IMR-90 (cell line): Measurements from ENCODE around the gene PTCSC3. TPM values are rescaled to one million over a fixed set of nuclear protein-coding genes. Genes with fewer than 3 reads are reported as not detected.

Experiments
- ATAC-seq: fragments of 200-7000 bp; cut with Tn5 transposase; 2 replicates; pipeline ENCODE4 v1.9.1; 2020; ENCODE audit warnings: low read depth, mild to moderate bottlenecking, moderate library complexity
- BruUV-seq: library from RNA; stranded (reverse); fragments of 400-500 nt; replicated peaks from 2 replicates; lab custom pipeline; 2021; lab: Mats Ljungman, UMichigan
- CTCF ChIA-PET: fragments of 300-600 bp; formaldehyde crosslinking; extraction: SDS; loops from one replicate; lab custom pipeline; 2021; ENCODE audit warnings: antibody characterized with exemption; lab: Yijun Ruan, JAX
- POLR2A ChIA-PET: fragments of 300-600 bp; sonication (Branson Sonifier 250); formaldehyde crosslinking; loops from one replicate; lab custom pipeline; 2022; ENCODE audit warnings: antibody characterized with exemption; ENCODE audit not compliant: unreplicated experiment; lab: Charles Lee
- DNase-seq: peaks from one replicate; pipeline ENCODE4 v3.0.0; 2013
- H2AFZ ChIP-seq: replicated peaks from 2 replicates; pipeline ENCODE3; 2013; ENCODE audit warnings: low read length, mild to moderate bottlenecking; ENCODE audit not compliant: poor library complexity
- H2AK5ac ChIP-seq: 2 replicates; pipeline ENCODE4 v1.6.1; 2013; ENCODE audit warnings: low read depth, low read length, inconsistent platforms
- H2AK9ac ChIP-seq: replicated peaks from 2 replicates; pipeline ENCODE3; 2013; ENCODE audit warnings: mild to moderate bottlenecking, low read depth, low read length, moderate library complexity; ENCODE audit not compliant: poor library complexity
- H2BK120ac ChIP-seq: 2 replicates; pipeline ENCODE4 v1.6.1; 2013; ENCODE audit warnings: low read depth, low read length, inconsistent platforms
- H2BK15ac ChIP-seq: 3 replicates; pipeline ENCODE4 v1.6.1; 2013; ENCODE audit warnings: low read depth, low read length, inconsistent platforms
- H2BK20ac ChIP-seq: 2 replicates; pipeline ENCODE4 v1.6.1; 2013; ENCODE audit warnings: low read depth, mild to moderate bottlenecking, inconsistent platforms, low read length, moderate library complexity
- H2BK5ac ChIP-seq: 2 replicates; pipeline ENCODE4 v1.6.1; 2013; ENCODE audit warnings: mild to moderate bottlenecking, low read depth, low read length, inconsistent platforms; ENCODE audit not compliant: poor library complexity, severe bottlenecking
- H3K14ac ChIP-seq: replicated peaks from 2 replicates; pipeline ENCODE4 v1.6.1; 2013; ENCODE audit warnings: low read depth, low read length, inconsistent platforms
- H3K18ac ChIP-seq: 2 replicates; pipeline ENCODE4 v1.6.1; 2013; ENCODE audit warnings: low read depth, low read length, control low read depth
- H3K23ac ChIP-seq: 2 replicates; pipeline ENCODE4 v1.6.1; 2013; ENCODE audit warnings: low read depth, low read length, inconsistent platforms
- H3K27ac ChIP-seq: 2 replicates; pipeline ENCODE4 v1.5.1; 2013; ENCODE audit warnings: mild to moderate bottlenecking, control low read depth, low read length; ENCODE audit not compliant: insufficient read depth
- H3K27me3 ChIP-seq: 2 replicates; pipeline ENCODE4 v1.6.1; 2013; ENCODE audit warnings: low read length; ENCODE audit not compliant: control insufficient read depth, insufficient read depth
- H3K36me3 ChIP-seq: 2 replicates; pipeline ENCODE4 v1.6.1; 2013; ENCODE audit warnings: low read length, mixed read lengths; ENCODE audit not compliant: control insufficient read depth, insufficient read depth
- H3K4ac ChIP-seq: 2 replicates; pipeline ENCODE4 v1.6.1; 2013; ENCODE audit warnings: low read depth, low read length, inconsistent platforms
- H3K4me1 ChIP-seq: 2 replicates; pipeline ENCODE4 v1.6.1; 2013; ENCODE audit warnings: low read length, mixed read lengths; ENCODE audit not compliant: control insufficient read depth, insufficient read depth
- H3K4me2 ChIP-seq: 2 replicates; pipeline ENCODE4 v1.6.1; 2013; ENCODE audit warnings: low read depth, mild to moderate bottlenecking, control low read depth, low read length, moderate library complexity
- H3K4me3 ChIP-seq: 2 replicates; pipeline ENCODE4 v1.5.1; 2013; ENCODE audit warnings: low read depth, mild to moderate bottlenecking, control low read depth, low read length, moderate library complexity; ENCODE audit not compliant: insufficient read depth
- H3K56ac ChIP-seq: 2 replicates; pipeline ENCODE4 v1.6.1; 2013; ENCODE audit warnings: low read length, inconsistent platforms; ENCODE audit not compliant: insufficient read depth; ENCODE audit errors: extremely low read depth
- H3K79me1 ChIP-seq, 2 experiments: 2 replicates each; pipeline ENCODE4 v1.6.1; 2013; ENCODE audit warnings: low read length in 2 of 2, inconsistent platforms in 1 of 2, low read depth in 1 of 2
- H3K9ac ChIP-seq: 2 replicates; pipeline ENCODE4 v1.6.1; 2013; ENCODE audit warnings: low read depth, low read length, control low read depth
- H3K9me1 ChIP-seq: 2 replicates; pipeline ENCODE4 v1.6.1; 2013; ENCODE audit warnings: low read length, inconsistent platforms; ENCODE audit not compliant: insufficient read depth
- H3K9me3 ChIP-seq: 2 replicates; pipeline ENCODE4 v1.6.1; 2013; ENCODE audit warnings: low read length; ENCODE audit not compliant: control insufficient read depth, insufficient read depth
- H4K20me1 ChIP-seq: 2 replicates; pipeline ENCODE4 v1.6.1; 2013; ENCODE audit warnings: low read length, inconsistent platforms; ENCODE audit not compliant: insufficient read depth
- H4K5ac ChIP-seq: 2 replicates; pipeline ENCODE4 v1.6.1; 2013; ENCODE audit warnings: mild to moderate bottlenecking, low read depth, low read length, control low read depth
- H4K8ac ChIP-seq, 2 experiments: 2 replicates each; pipeline ENCODE4 v1.6.1; 2013; ENCODE audit warnings: low read depth in 2 of 2, low read length in 2 of 2, control low read depth in 1 of 2, inconsistent platforms in 1 of 2
- H4K91ac ChIP-seq: 2 replicates; pipeline ENCODE4 v1.6.1; 2013; ENCODE audit warnings: low read depth, low read length, inconsistent platforms; ENCODE audit not compliant: insufficient read depth
- BHLHE40 ChIP-seq: fragments of 150-350 bp; IDR thresholded peaks from 2 replicates; pipeline ENCODE4 v1.6.1; 2016; ENCODE audit warnings: mild to moderate bottlenecking, low read depth, low read length
- WGBS, 2 experiments: methylation state at CpG; one replicate each; pipeline versions ENCODE4 v1.1.5 to v1.1.7; 2013; ENCODE audit warnings: missing lambda C conversion rate in 2 of 2; ENCODE audit not compliant: insufficient read length in 1 of 2; ENCODE audit errors: extremely low coverage in 2 of 2; 5-methylcytosine and 5-hydroxymethylcytosine counted together
- dilution Hi-C: fragments of 300-500 bp; cut with HindIII; formaldehyde crosslinking; loops from one replicate; pipeline ENCODE4 v1.14.3; 2018; ENCODE audit warnings: low sequenced_read_pairs; ENCODE audit not compliant: unreplicated experiment
- in situ Hi-C: fragments of 300-500 bp; cut with MboI; formaldehyde crosslinking; loops from 3 replicates; pipeline ENCODE4 v1.14.3; 2019; ENCODE audit warnings: low sequenced_read_pairs, inconsistent platforms, mixed read lengths
- intact Hi-C: fragments of 100-400 bp; cut with micrococcal nuclease; formaldehyde crosslinking; loops from 2 replicates; pipeline ENCODE4 v1.10.0; 2022
- polyA plus RNA-seq, 3 experiments: library from polyadenylated mRNA; depleted of rRNA; stranded (reverse); fragments of >200 nt; gene quantifications; 2 replicates each; pipeline ENCODE4 v1.2.3, GENCODE V29; 2012; ENCODE audit warnings: low replicate concordance in 1 of 3
- total RNA-seq: library from RNA; depleted of rRNA; stranded (reverse); fragments of >200 nt; gene quantifications from 2 replicates; pipeline ENCODE4 v1.2.3, GENCODE V29; 2012
- TF ChIP-seq, protein P1 (sequence below): fragments of 150-350 bp; IDR thresholded peaks from 2 replicates; pipeline ENCODE4 v1.6.1; 2017; ENCODE audit warnings: mild to moderate bottlenecking, antibody characterized with exemption, low read length, low read depth

Gene PTCSC3
- total and polyA plus RNA-seq, 2 of the 4 experiments (the other 2 are of a cell fraction): not detected

DNA sequence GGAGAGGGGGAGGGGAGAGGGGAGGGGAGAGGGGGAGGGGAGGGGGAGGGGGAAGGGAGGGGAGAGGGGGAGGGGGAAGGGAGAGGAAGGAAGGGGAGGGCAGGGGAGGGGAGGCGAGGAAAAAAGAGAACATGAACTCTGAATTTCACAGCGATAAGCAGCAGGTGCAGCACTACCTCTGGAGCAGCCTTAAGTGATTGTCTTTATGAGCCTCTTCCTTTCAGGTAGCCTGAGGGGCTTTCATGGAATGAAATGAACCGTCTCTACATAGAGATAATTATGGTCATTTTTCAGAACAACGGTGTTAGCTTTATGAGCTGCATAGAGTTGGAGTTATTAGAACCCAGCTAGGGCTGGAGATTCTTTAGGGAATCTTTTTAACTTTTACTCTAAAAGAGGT lies 18.1 kb upstream of the PTCSC3 start:
- no peak overlapping the region for H2BK5ac ChIP-seq
- H3K36me3 ChIP-seq: no peaks in the 10 kb centered on the region
- no peak overlapping the region for H3K23ac ChIP-seq
- no peak overlapping the region for H3K4me2 ChIP-seq
- H3K4me1 ChIP-seq: no peaks in the 10 kb centered on the region
- H3K27ac ChIP-seq: no peak overlapping the region
- no peak overlapping the region for H2AK9ac ChIP-seq
- H2BK120ac ChIP-seq: no peak overlapping the region
- H3K14ac ChIP-seq: no peak overlapping the region
- DNase-seq: no peak
- no peak overlapping the region for H4K8ac ChIP-seq
- no peak for ATAC-seq
- H3K9me3 ChIP-seq: no peaks in the 10 kb centered on the region
- H2AK5ac ChIP-seq: no peak overlapping the region
- in situ Hi-C loops: no loop called here
- TF ChIP-seq, protein P1, sequence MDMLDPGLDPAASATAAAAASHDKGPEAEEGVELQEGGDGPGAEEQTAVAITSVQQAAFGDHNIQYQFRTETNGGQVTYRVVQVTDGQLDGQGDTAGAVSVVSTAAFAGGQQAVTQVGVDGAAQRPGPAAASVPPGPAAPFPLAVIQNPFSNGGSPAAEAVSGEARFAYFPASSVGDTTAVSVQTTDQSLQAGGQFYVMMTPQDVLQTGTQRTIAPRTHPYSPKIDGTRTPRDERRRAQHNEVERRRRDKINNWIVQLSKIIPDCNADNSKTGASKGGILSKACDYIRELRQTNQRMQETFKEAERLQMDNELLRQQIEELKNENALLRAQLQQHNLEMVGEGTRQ: no peak
- no peak for TF ChIP-seq BHLHE40
- no peaks in the 10 kb centered on the region for H3K79me1 ChIP-seq
- no peaks in the 10 kb centered on the region for H3K9me1 ChIP-seq
- H3K4ac ChIP-seq: no peak overlapping the region
- no TSS peak for BruUV-seq
- no peaks in the 10 kb centered on the region for H4K20me1 ChIP-seq
- ChIA-PET CTCF (no interaction called here), POLR2A (no interaction called here)
- dilution Hi-C loops: no loop called here
- H3K56ac ChIP-seq: no peak overlapping the region
- no peak overlapping the region for H2BK20ac ChIP-seq
- no peaks in the 10 kb centered on the region; the same call in 1 of the 2 replicates for H3K27me3 ChIP-seq
- no peak overlapping the region for H3K9ac ChIP-seq
- H2BK15ac ChIP-seq: no peak overlapping the region
- no peak overlapping the region for H3K18ac ChIP-seq
- WGBS, 2 experiments: no CpG with 5 or more reads among the region's 4 CpGs
- H3K4me3 ChIP-seq: no peak overlapping the region
- no peak overlapping the region for H4K5ac ChIP-seq
- intact Hi-C loops: no loop called here
- no peak overlapping the region for H4K91ac ChIP-seq
- H2AFZ ChIP-seq: no peak overlapping the region
